ENCODE results near the gene ZBTB20. TPM values are rescaled to one million over a fixed set of nuclear protein-coding genes. Genes with fewer than 3 reads are reported as not detected.

Gene ZBTB20
- total RNA-seq, 1 donor from 2014 or later = 32.5 TPM

GRCh38 chr3:114722530-114722929, 424.6 kb downstream of the ZBTB20 start:
- TF ChIP-seq, protein P1, sequence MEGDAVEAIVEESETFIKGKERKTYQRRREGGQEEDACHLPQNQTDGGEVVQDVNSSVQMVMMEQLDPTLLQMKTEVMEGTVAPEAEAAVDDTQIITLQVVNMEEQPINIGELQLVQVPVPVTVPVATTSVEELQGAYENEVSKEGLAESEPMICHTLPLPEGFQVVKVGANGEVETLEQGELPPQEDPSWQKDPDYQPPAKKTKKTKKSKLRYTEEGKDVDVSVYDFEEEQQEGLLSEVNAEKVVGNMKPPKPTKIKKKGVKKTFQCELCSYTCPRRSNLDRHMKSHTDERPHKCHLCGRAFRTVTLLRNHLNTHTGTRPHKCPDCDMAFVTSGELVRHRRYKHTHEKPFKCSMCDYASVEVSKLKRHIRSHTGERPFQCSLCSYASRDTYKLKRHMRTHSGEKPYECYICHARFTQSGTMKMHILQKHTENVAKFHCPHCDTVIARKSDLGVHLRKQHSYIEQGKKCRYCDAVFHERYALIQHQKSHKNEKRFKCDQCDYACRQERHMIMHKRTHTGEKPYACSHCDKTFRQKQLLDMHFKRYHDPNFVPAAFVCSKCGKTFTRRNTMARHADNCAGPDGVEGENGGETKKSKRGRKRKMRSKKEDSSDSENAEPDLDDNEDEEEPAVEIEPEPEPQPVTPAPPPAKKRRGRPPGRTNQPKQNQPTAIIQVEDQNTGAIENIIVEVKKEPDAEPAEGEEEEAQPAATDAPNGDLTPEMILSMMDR (IDR thresholded peaks at IDR 0.05; ENCODE audit: insufficient read depth, low read length, poor library complexity, severe bottlenecking) = no peak
- H3K4me3 ChIP-seq (ENCODE audit: low read depth, low read length) = no peak overlapping the region
- H3K36me3 ChIP-seq (ENCODE audit: control insufficient read depth, insufficient read depth, low read length) = no peaks in the 10 kb centered on the region
- H3K27me3 ChIP-seq (ENCODE audit: control insufficient read depth, insufficient read depth, low read length) = no peaks in the 10 kb centered on the region
- DNase-seq (ENCODE audit: low read depth) = no peak

DNA sequence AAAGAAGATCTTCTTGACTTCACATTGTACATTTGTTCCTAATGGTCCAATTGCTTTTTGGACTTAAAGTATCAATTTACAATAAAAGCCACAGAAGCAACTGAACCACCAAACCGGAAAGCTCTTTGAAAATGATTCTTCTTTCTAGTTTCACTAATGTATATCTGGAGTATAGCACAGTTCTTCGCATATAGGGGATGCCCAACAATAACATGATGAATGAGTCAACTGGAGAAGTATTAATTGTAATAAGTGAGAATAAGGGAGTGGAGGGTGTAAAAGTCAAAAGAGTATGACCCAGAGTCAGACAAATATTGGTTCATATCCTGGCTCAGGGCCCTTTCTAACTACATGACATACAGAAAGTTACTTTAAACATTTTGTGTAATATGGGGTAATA, 425.2 kb downstream of the ZBTB20 start:
- H3K27me3 ChIP-seq (ENCODE audit: control insufficient read depth, insufficient read depth, low read length) = no peaks in the 10 kb centered on the region
- no peak overlapping the region for H3K4me3 ChIP-seq (ENCODE audit: low read depth, low read length)
- no peaks in the 10 kb centered on the region for H3K36me3 ChIP-seq (ENCODE audit: control insufficient read depth, insufficient read depth, low read length)
- DNase-seq (ENCODE audit: low read depth) = no peak
- TF ChIP-seq, protein P1 (IDR thresholded peaks at IDR 0.05; ENCODE audit: insufficient read depth, low read length, poor library complexity, severe bottlenecking) = no peak

DNA sequence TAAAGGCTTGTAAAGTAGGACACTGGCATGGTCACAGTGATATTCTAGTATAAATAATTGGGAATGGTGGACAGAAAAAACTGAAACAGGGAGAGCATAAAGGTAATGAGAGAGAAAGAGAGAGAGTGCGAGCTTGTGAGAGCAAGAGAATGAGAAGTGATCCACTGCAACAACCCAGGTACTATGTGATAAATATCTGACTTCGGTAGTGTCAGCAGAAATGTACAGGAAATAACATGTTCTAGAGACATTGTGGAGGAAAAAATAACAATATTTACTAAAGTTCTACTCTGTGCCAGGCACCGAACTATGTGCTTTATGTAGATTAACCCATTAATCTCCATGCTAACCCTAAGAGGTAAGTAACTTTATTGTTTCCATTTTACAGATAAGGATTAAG, 425.9 kb downstream of the ZBTB20 start:
- no peak for DNase-seq (ENCODE audit: low read depth)
- H3K36me3 ChIP-seq (ENCODE audit: control insufficient read depth, insufficient read depth, low read length) = no peaks in the 10 kb centered on the region
- H3K4me3 ChIP-seq (ENCODE audit: low read depth, low read length) = no peak overlapping the region
- TF ChIP-seq, protein P1 (IDR thresholded peaks at IDR 0.05; ENCODE audit: insufficient read depth, low read length, poor library complexity, severe bottlenecking) = no peak
- H3K27me3 ChIP-seq (ENCODE audit: control insufficient read depth, insufficient read depth, low read length) = no peaks in the 10 kb centered on the region

GRCh38 chr3:114718898-114719210, 428.2 kb downstream of the ZBTB20 start:
- Histone ChIP-seq H3K4me3 (ENCODE audit: low read depth, low read length) (no peak overlapping the region), H3K36me3 (ENCODE audit: control insufficient read depth, insufficient read depth, low read length) (no peaks in the 10 kb centered on the region), H3K27me3 (ENCODE audit: control insufficient read depth, insufficient read depth, low read length) (no peaks in the 10 kb centered on the region)
- no peak for DNase-seq (ENCODE audit: low read depth)
- TF ChIP-seq, protein P1 (IDR thresholded peaks at IDR 0.05; ENCODE audit: insufficient read depth, low read length, poor library complexity, severe bottlenecking) = no peak

DNA sequence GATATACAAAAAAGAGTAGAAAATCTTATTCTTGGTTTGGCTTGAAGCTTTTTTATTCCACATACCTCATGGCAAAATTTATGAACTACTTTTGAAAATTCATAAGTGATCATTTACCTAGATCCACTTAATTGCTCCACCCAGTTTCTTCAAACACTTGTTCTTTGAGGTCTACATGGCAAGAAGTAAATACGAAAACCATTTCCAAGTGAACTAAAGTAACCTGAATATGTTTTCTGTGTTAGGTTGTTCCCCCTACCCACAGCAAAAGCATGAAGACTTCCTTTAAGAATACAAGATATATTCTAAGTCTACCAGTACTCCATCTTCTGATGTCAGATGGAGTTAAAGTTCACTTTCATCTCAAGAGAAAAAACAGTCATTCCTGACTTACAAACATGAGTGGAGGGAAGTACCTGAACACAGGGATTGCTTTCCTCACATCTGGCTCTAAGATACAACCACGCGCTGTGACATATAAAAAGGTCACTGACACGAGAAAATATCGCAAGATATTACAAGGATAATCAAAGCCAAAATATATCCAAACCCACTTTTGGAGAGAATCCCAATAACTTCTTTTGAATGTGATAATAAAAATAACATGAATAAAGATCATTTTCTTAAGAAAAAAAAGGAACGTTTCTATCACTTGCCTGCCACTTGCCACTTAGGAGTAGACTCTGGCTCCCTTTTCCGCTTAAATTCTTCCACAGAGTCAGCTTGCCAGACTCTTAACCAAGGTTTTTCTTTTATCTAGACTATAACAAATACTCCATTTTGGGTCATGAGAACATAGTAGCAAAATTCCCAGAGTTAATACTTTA, 428.8 kb downstream of the ZBTB20 start:
- no peaks in the 10 kb centered on the region for H3K36me3 ChIP-seq (ENCODE audit: control insufficient read depth, insufficient read depth, low read length)
- no peak for DNase-seq (ENCODE audit: low read depth)
- TF ChIP-seq, protein P1 (IDR thresholded peaks at IDR 0.05; ENCODE audit: insufficient read depth, low read length, poor library complexity, severe bottlenecking) = no peak
- no peak overlapping the region for H3K4me3 ChIP-seq (ENCODE audit: low read depth, low read length)
- H3K27me3 ChIP-seq (ENCODE audit: control insufficient read depth, insufficient read depth, low read length) = no peaks in the 10 kb centered on the region

DNA sequence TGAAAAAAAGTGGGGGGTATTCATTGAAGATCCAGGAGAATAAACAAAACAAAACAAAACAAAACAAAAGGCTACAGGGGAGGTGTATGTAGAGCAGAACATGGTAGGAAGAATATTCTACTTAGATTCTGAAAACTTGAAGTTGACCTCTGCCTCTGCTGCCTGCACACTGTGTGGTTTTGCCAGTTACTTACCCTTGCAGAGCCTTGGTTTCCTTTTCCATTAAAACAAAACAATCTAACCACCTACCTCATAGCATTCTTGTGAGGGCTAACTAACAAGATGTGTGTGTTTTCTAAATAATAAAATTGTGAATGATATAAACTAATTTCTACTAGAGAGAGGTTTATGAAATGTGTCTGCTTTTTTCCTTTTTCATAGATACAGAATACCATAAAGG, 430.2 kb downstream of the ZBTB20 start:
- H3K4me3 ChIP-seq (ENCODE audit: low read depth, low read length) = no peak overlapping the region
- no peaks in the 10 kb centered on the region for H3K36me3 ChIP-seq (ENCODE audit: control insufficient read depth, insufficient read depth, low read length)
- TF ChIP-seq, protein P1 (IDR thresholded peaks at IDR 0.05; ENCODE audit: insufficient read depth, low read length, poor library complexity, severe bottlenecking) = no peak
- no peak for DNase-seq (ENCODE audit: low read depth)
- no peaks in the 10 kb centered on the region for H3K27me3 ChIP-seq (ENCODE audit: control insufficient read depth, insufficient read depth, low read length)
